ENCODE data around the gene HTR3B. TPM values are rescaled to one million over a fixed set of nuclear protein-coding genes. Genes with fewer than 3 reads are reported as not detected.
A peak's percentile ranks its signal among the peaks of the same experiment; 100 is the strongest.
"Not testable (repeated sequence)": the region's sequence is repeated elsewhere in the genome, so short reads cannot be mapped to it uniquely, and the experiment has no call there.

The HTR3B gene
- total RNA-seq: not detected in 2 replicates

DNA sequence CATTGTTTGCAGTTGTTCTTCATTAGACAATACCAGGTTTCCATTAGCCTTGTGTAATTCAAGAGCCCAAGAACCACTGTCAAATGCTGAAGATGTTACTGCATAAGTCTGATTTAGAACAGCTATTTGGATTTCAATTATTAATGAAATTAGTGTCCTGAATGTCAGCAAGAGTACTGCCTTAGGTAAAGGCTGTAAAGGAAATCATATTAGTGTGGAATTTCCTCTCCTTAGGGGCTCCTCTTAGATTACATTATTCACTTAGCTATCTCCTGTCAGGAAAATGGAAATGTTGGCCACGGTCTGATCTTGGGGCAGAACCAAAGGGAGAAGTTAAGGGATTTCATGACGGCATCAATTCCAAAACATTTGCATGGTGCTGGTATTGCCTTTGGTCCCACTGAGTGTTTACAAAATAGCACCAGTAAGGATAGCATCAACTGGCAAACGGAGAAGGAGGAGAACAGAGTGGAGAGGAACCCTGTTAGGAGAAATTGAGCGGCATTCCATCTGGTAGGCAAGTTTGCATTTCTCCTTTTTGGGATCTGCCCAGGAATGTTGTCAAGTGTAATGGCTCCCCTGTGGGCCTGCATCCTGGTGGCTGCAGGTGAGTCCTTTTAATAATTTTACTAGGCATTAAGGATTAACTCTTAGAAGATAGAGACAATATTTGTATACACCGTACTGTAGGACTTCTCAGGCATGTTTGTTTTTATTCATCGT lies at the start of gene HTR3B:
Gene HTR3B (plus strand): TSS at position 418 of the 723 bp plus-strand sequence. CDS start 138 bp downstream, at position 556.
- DNase-seq (ENCODE audit: low read depth, low spot score): no peak

DNA sequence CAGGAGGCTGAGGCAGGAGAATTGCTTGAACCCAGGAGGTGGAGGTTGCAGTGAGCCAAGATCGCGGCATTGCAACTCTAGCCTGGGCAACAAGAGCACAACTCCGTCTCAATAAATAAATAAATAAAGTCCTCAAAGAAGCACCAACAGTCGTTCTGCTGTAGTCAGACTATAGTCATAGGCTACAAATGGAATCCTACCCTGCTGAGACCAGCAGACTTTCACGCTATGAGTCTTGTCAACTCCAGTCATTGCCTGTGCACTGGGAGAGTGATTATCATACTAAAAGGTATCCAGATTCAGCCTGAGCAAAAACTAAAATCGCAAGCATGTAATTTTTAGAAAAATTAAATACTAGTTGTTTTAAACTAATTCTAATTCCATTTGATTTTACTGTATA lies 48.8 kb upstream of the HTR3B start:
- no peak for DNase-seq (ENCODE audit: low read depth, low spot score)

GRCh38 chr11:113856966-113857759 lies 47.4 kb upstream of the HTR3B start:
- DNase-seq (ENCODE audit: low read depth, low spot score): no peak

DNA sequence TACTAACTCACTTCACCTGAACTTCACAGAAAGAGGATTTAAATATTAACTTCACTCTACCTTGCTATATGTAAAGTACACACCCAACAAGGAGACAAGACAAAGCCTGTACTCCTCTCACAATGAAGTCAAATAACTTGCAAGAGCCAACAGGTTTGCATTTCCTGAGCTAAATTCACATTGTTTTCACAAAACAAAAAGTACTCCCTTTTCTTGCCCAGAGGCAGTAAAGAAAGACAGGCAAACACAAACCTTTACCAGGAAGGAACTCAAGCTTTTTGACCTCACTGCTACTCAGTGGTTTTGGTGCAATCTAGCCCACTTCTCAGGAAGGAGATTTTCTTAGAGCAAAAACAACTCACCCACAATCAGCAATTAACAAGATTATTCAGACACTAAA lies 44.9 kb upstream of the HTR3B start:
- DNase-seq (ENCODE audit: low read depth, low spot score): no peak

DNA sequence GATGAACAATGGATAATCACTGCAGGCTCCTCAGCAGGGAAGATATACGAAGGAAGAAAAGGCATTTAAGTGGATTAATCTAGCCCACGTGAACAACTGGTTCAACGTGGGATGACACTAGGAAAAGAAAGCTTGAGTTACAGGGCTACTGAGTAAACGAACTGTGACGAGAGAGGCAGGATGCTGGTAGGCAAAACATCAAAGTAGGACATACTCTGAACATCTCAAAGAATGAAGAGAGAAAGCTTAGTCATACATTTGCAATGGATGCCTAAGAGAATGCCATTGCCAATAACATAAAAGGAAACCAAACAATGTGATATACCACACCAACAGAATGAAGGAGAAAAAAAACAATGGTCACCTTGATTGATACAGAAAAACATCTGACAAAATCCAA lies 42.2 kb upstream of the HTR3B start:
- no peak for DNase-seq (ENCODE audit: low read depth, low spot score)

GRCh38 chr11:113864410-113864809 lies 40.2 kb upstream of the HTR3B start:
- DNase-seq (ENCODE audit: low read depth, low spot score): no peak

DNA sequence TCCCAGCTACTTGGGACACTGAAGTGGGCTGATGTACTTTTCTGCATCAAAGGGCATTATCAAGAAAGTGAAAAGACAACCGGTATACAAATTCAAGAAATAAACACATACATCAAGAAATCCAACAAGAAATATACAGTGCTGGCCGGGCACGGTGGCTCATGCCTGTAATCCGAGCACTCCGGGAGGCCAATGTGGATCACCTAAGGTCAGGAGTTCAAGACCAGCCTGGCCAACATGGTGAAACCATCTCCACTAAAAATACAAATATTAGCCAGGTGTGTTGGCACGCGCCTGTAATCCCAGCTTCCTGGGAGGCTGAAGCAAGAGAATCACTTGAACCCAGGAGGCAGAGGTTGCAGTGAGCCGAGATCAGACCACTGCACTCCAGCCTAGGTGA lies 38.7 kb upstream of the HTR3B start:
- DNase-seq (ENCODE audit: low read depth, low spot score): no peak

DNA sequence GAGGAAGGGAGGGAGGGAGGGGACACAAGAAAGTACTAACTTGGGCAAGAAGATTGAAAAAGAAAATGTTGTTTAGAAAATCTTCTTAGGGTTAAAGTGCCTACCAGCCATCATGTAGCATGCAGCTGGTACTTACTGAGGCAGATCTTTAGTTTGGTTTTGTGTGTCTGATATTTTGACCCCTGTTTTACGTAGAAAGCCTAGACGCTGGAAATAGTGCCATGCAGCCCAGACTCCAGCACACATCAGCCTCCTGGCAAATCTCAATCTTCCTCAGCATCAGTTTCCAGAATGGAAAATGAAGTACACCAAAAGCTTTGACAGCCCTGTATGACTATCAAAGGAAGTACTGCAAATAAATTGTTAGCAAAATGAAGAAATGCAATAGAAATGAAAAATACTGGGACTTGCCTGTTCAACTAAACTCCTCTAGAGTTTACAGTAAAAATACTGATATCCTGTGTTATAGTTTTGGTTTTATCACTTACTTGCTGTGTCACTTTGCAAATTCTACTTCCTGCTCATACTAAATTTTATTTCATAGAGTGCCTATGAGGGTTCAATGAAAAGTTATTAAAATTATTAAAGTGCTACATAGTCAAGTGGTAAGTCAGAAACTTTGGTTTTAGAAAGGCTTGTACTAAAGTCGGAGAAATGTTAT lies 36.6 kb upstream of the HTR3B start:
- no peak for DNase-seq (ENCODE audit: low read depth, low spot score)

DNA sequence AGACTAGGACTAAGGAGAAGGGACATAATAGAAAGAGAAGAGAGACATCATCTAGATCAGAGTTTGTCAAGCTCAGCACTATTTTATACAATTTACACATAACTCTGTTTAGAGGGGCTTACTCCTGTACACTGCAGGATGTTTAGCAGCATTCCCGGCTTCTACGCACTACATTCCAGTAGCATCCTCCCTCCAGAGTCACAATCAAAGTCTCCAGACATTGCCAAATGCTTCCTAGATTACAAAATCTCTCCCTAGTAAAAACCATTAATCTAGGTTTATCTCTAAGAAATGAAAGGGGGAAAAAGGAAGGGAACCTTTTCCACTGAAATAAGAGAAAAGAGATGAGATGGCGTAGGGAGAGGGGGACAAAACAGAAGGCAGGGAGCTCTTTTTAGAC lies 33.3 kb upstream of the HTR3B start:
- no peak for DNase-seq (ENCODE audit: low read depth, low spot score)

GRCh38 chr11:113873236-113873626 lies 31.4 kb upstream of the HTR3B start:
- no peak for DNase-seq (ENCODE audit: low read depth, low spot score)

- DNase-seq (ENCODE audit: low read depth, low spot score): no peak
Observed at GRCh38 chr11:113874096-113874495, 30.5 kb upstream of the HTR3B start.

DNA sequence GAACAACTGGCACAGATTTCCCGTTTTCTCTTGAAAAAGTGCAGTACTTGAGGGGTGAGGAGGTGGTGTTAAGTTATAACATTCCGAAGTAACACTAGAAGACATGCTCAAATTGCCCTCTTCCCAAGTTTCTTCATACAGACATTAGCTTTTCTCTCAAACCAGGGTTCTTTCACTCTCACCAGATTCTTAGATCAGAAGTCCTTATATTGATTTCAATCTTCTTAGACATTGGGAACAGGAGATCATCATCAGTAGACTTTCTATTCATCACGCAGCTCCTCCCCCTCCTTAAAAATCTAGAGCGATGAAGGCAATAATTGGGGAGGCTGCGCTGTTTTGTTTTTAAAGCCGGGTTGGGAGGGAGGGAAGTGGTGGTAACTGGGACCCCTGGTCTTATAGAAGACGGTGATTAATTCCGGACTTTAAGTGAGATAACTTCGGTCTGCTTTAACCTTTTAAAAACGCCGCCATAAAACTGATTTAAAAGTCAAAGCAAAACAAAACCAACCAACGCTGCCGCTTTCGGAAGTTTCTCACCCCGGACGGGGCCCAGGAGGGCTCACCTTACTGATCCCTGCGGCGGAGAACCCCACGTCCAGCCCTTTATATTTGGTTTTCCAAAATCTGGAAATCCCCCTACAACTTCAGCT lies 29.9 kb upstream of the HTR3B start:
- no peak for DNase-seq (ENCODE audit: low read depth, low spot score)

DNA sequence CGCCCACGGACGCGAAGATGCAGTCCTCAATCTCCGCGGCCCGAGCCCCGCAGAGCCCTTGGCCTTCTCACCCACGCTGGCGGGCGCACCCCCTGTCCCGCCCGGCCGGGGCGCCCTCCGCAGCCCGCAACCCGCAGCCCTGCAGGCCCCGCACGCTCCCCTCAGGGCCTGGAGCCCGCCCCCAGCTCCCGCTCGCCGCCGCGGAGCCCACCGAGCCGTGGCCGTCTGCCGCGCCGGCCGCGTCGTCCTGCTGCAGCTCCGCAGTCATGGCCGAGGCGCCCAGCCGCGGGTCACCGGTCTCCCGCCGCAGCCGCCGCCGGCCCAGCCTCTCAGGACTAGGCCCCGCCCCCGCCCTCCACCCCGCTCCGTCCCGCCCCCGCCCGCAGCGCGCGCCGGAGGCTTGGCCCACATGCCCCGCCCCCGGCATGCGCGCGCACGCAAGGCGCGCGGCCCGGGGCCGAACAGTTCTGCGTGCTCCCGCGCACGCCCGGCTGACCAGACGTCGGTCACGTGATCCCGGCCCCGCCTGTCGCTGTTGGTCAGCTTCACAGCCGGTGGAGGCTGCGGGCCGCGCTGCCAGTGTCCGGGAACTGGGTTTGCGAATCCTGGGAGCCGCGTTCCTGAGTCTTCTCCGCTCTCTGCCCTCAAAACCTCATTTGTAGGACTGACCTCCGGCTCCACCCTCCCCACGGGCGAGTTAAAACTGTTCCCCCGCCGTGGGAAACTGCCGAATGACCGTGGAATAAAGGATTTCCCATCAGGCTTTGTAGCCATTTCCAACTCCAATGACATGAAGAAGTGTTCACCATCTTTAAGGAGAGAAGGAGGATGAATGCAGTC lies 29.1 kb upstream of the HTR3B start, which contains the start of gene USP28:
Gene USP28 (minus strand): TSS at position 339 of the 840 bp plus-strand sequence. CDS start 71 bp downstream, at position 268.
- peak; percentile 87 for DNase-seq (ENCODE audit: low read depth, low spot score)

DNA sequence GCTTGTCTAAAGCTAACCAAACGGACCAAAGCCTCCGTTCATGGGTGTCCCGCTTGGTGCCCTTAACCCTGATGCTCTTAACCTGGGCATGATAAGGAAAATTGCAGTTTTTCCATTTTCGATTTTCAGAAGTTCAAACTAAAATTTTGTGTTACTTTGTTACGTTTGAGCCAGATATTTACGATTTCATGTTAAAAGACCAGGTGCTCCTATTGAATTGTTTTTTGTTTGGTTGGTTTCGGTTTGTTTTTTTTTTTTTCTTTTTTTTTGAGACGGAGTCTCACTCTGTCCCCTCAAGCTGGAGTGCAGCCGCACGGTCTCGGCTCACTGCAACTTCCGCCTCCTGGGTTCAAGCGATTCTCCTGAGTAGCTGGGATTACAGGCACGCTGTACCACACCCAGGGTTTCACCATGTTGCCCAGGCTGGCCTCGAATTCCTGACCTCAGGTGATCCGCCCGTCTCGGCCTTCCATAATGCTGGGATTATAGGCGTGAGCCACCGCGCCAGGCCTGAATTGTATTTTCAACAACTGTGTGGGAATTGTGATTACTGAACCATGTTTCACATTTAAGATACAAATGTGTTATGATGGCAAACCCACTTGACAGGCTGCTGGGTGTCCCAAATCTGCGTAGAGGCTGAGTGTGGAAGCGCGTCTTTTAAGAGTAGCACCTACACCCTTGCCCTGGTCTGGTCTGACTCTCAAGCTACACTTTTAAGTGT lies 28.4 kb upstream of the HTR3B start:
- no peak for DNase-seq (ENCODE audit: low read depth, low spot score)

GRCh38 chr11:113876798-113877669 lies 27.6 kb upstream of the HTR3B start:
- no peak for DNase-seq (ENCODE audit: low read depth, low spot score)

DNA sequence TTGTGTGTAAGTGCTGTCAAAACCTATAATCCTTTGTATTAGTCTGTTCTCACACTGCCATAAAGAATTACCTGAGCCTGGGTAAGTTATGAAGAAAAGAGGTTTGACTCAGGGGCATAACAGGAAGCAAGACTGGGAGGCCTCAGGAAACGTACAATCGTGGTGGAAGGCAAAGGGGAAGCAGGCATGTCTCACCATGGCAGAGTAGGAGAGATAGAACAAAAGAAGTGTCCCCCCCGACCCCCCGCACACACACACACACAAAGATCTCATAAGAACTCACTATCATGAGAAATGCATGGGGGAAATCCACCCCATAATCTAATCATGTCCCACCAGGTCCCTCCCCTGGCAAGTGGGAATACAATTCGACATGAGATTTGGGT lies 26.9 kb upstream of the HTR3B start:
- peak; percentile 39 for DNase-seq (ENCODE audit: low read depth, low spot score)

DNA sequence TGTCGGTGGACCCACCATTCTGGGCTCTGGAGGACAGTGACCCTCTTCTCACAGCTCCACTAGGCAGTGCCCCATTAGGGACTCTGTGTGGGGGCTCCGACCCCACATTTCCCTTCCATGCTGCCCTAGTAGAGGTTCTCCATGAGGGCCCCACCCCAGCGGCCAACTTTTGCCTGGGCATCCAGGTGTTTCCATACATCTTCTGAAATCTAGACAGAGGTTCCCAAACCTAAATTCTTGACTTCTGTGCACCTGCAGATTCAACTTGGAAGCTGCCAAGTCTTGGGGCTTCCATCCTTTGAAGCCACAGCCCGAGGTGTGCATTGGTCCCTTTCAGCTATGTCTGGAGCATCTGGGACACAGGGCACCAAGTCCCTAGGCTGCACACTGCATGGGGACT lies 25.1 kb upstream of the HTR3B start:
- not testable (repeated sequence) for DNase-seq (ENCODE audit: low read depth, low spot score)

- DNase-seq (ENCODE audit: low read depth, low spot score): no peak
Observed at GRCh38 chr11:113880971-113881370, 23.6 kb upstream of the HTR3B start.

DNA sequence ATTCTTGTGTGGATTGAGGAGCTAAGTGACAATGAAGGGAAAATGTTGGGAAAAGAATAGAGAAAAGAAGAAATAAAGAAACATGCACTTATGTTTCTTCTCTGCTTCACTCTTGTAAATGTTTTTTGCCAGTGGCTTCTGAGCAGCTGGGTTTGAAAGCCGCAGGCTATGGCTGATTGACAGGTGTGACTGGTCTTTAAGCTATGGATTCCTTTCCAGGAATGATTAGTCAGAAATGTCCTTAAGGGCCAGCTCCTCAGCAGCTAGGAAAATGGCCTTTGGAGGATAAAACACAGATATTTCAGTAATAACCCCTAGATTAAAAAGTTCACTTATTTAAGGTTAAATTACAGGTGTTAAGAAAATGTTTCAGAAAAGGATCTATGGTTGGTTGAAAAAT lies 22.7 kb upstream of the HTR3B start:
- DNase-seq (ENCODE audit: low read depth, low spot score): no peak

Measured in pulmonary artery endothelial cell (primary cell).